Memory B cell (primary cell): ENCODE data around the gene TPST2.

Experiments
- ATAC-seq: fragments of 150-1000 bp; cut with Tn5 transposase; 2 replicates; pipeline ENCODE4 v1.10.0; 2021; ENCODE audit warnings: low read depth, mild to moderate bottlenecking, moderate library complexity
- DNase-seq, 2 donors: peaks; one replicate each; pipeline ENCODE4 v3.0.0; 2022; ENCODE audit warnings: low spot score in 2 of 2
- H3K27ac Mint-ChIP-seq: one replicate; pipeline ENCODE4 v1.8.0; 2022; ENCODE audit warnings: mild to moderate bottlenecking, moderate library complexity, mixed read lengths
- H3K27me3 Mint-ChIP-seq: one replicate; pipeline ENCODE4 v1.8.0; 2022; ENCODE audit warnings: mixed read lengths
- H3K36me3 Mint-ChIP-seq: one replicate; pipeline ENCODE4 v1.8.0; 2022; ENCODE audit warnings: mild to moderate bottlenecking, mixed read lengths
- H3K4me1 Mint-ChIP-seq: one replicate; pipeline ENCODE4 v1.8.0; 2022; ENCODE audit warnings: mixed read lengths
- H3K4me3 Mint-ChIP-seq: one replicate; pipeline ENCODE4 v1.8.0; 2022; ENCODE audit warnings: mild to moderate bottlenecking, moderate library complexity, mixed read lengths
- H3K9me3 Mint-ChIP-seq: one replicate; pipeline ENCODE4 v1.8.0; 2022; ENCODE audit warnings: mixed read lengths

The TPST2 gene

GRCh38 chr22:26486394-26486793, 103.5 kb downstream of the TPST2 start:
- ATAC-seq (no peak), DNase-seq (no peak)
- H3K4me3 Mint-ChIP-seq = no peak overlapping the region
- no peaks in the 10 kb centered on the region for H3K27me3 Mint-ChIP-seq
- H3K36me3 Mint-ChIP-seq = peaks cover 16% of the 10 kb centered on the region
- H3K27ac Mint-ChIP-seq = peak overlapping the region; percentile 78
- no peaks in the 10 kb centered on the region for H3K9me3 Mint-ChIP-seq
- H3K4me1 Mint-ChIP-seq = peaks cover 37% of the 10 kb centered on the region

GRCh38 chr22:26485806-26486390, 104.0 kb downstream of the TPST2 start:
- H3K36me3 Mint-ChIP-seq = peaks cover 19% of the 10 kb centered on the region
- ATAC-seq (no peak), DNase-seq (no peak)
- H3K27ac Mint-ChIP-seq = peak overlapping the region; percentile 78
- no peaks in the 10 kb centered on the region for H3K9me3 Mint-ChIP-seq
- peaks cover 42% of the 10 kb centered on the region for H3K4me1 Mint-ChIP-seq
- no peak overlapping the region for H3K4me3 Mint-ChIP-seq
- no peaks in the 10 kb centered on the region for H3K27me3 Mint-ChIP-seq

- no peaks in the 10 kb centered on the region for H3K9me3 Mint-ChIP-seq
- ATAC-seq (no peak), DNase-seq (no peak)
- H3K27ac Mint-ChIP-seq = peak overlapping the region; percentile 78
- no peaks in the 10 kb centered on the region for H3K27me3 Mint-ChIP-seq
- peaks cover 48% of the 10 kb centered on the region for H3K4me1 Mint-ChIP-seq
- H3K4me3 Mint-ChIP-seq = peak overlapping the region; percentile 32
- peaks cover 19% of the 10 kb centered on the region for H3K36me3 Mint-ChIP-seq
Observed at GRCh38 chr22:26485013-26485412, 104.9 kb downstream of the TPST2 start.

GRCh38 chr22:26484360-26484706, 105.6 kb downstream of the TPST2 start:
- H3K4me1 Mint-ChIP-seq = peaks cover 54% of the 10 kb centered on the region
- H3K27me3 Mint-ChIP-seq = no peaks in the 10 kb centered on the region
- H3K27ac Mint-ChIP-seq = peak overlapping the region; percentile 99
- DNase-seq = peak in 1 of 2 donors; percentile 9
- peak overlapping the region; percentile 91 for H3K4me3 Mint-ChIP-seq
- ATAC-seq = peak; percentile 42
- peaks cover 17% of the 10 kb centered on the region for H3K36me3 Mint-ChIP-seq
- no peaks in the 10 kb centered on the region for H3K9me3 Mint-ChIP-seq

- peak within 1 kb of the TSS; percentile 99 for H3K27ac Mint-ChIP-seq
- no peaks in the 10 kb centered on the region for H3K9me3 Mint-ChIP-seq
- H3K4me1 Mint-ChIP-seq = peaks cover 55% of the 10 kb centered on the region
- H3K4me3 Mint-ChIP-seq = peak within 1 kb of the TSS; percentile 91
- ATAC-seq = peak; percentile 81
- peaks cover 11% of the 10 kb centered on the region for H3K36me3 Mint-ChIP-seq
- no peaks in the 10 kb centered on the region for H3K27me3 Mint-ChIP-seq
- DNase-seq = peak; percentile 92 to 98
Observed at GRCh38 chr22:26483439-26484359, 106.2 kb downstream of the TPST2 start, which contains the start of the genes HPS4 and SRRD. HPS4 (minus strand) TSS chr22:26483783; CDS start chr22:26481762, 2,021 bp downstream. SRRD (plus strand) TSS chr22:26483877; CDS start chr22:26483891, 14 bp downstream.

- no peak for DNase-seq
- no peaks in the 10 kb centered on the region for H3K27me3 Mint-ChIP-seq
- peaks cover 7% of the 10 kb centered on the region for H3K36me3 Mint-ChIP-seq
- H3K4me1 Mint-ChIP-seq = peaks cover 56% of the 10 kb centered on the region
- H3K4me3 Mint-ChIP-seq = peak overlapping the region; percentile 91
- ATAC-seq = no peak
- peak overlapping the region; percentile 99 for H3K27ac Mint-ChIP-seq
- H3K9me3 Mint-ChIP-seq = no peaks in the 10 kb centered on the region
Observed at GRCh38 chr22:26483043-26483438, 106.9 kb downstream of the TPST2 start.

- Mint-ChIP-seq H3K27ac (peak overlapping the region; percentile 99), H3K9me3 (no peaks in the 10 kb centered on the region), H3K36me3 (peaks cover 13% of the 10 kb centered on the region), H3K27me3 (no peaks in the 10 kb centered on the region), H3K4me3 (peak overlapping the region; percentile 91), H3K4me1 (peaks cover 64% of the 10 kb centered on the region)
- DNase-seq = no peak
- no peak for ATAC-seq
Observed at GRCh38 chr22:26482161-26482560, 107.8 kb downstream of the TPST2 start.

- Mint-ChIP-seq H3K27ac (peak overlapping the region; percentile 99), H3K27me3 (no peaks in the 10 kb centered on the region), H3K9me3 (no peaks in the 10 kb centered on the region), H3K36me3 (peaks cover 16% of the 10 kb centered on the region), H3K4me3 (peak overlapping the region; percentile 91), H3K4me1 (peaks cover 64% of the 10 kb centered on the region)
- no peak for DNase-seq
- no peak for ATAC-seq
Observed at GRCh38 chr22:26481694-26482093, 108.2 kb downstream of the TPST2 start.

- H3K4me1 Mint-ChIP-seq = peaks cover 62% of the 10 kb centered on the region
- peaks cover 19% of the 10 kb centered on the region for H3K36me3 Mint-ChIP-seq
- peak overlapping the region; percentile 65 for H3K4me3 Mint-ChIP-seq
- DNase-seq = no peak
- no peaks in the 10 kb centered on the region for H3K27me3 Mint-ChIP-seq
- H3K9me3 Mint-ChIP-seq = no peaks in the 10 kb centered on the region
- peak overlapping the region; percentile 99 for H3K27ac Mint-ChIP-seq
- no peak for ATAC-seq
Observed at GRCh38 chr22:26481112-26481693, 108.7 kb downstream of the TPST2 start.

GRCh38 chr22:26480611-26480932, 109.4 kb downstream of the TPST2 start:
- Mint-ChIP-seq H3K4me3 (peak overlapping the region; percentile 65), H3K27me3 (no peaks in the 10 kb centered on the region), H3K9me3 (no peaks in the 10 kb centered on the region), H3K36me3 (peaks cover 19% of the 10 kb centered on the region), H3K4me1 (peaks cover 59% of the 10 kb centered on the region), H3K27ac (peak overlapping the region; percentile 99)
- DNase-seq = no peak
- no peak for ATAC-seq

- peaks cover 20% of the 10 kb centered on the region for H3K36me3 Mint-ChIP-seq
Observed at GRCh38 chr22:26479792-26480610, 109.9 kb downstream of the TPST2 start.

GRCh38 chr22:26479043-26479791, 110.7 kb downstream of the TPST2 start:
- Mint-ChIP-seq H3K36me3 (peaks cover 22% of the 10 kb centered on the region), H3K27me3 (no peaks in the 10 kb centered on the region), H3K4me3 (peak overlapping the region; percentile 76), H3K27ac (peak overlapping the region; percentile 99), H3K4me1 (peaks cover 48% of the 10 kb centered on the region), H3K9me3 (no peaks in the 10 kb centered on the region)
- DNase-seq = no peak
- no peak for ATAC-seq

More at GRCh38 chr22:26479792-26480610, 109.9 kb downstream of the TPST2 start:
- Mint-ChIP-seq H3K4me1 (peaks cover 53% of the 10 kb centered on the region), H3K27me3 (no peaks in the 10 kb centered on the region), H3K27ac (peak overlapping the region; percentile 99), H3K9me3 (no peaks in the 10 kb centered on the region), H3K4me3 (peak overlapping the region; percentile 76)
- DNase-seq (no peak), ATAC-seq (peak; percentile 7)

- H3K36me3 Mint-ChIP-seq = peaks cover 30% of the 10 kb centered on the region
- H3K4me3 Mint-ChIP-seq = no peak overlapping the region
- H3K27me3 Mint-ChIP-seq = no peaks in the 10 kb centered on the region
- H3K4me1 Mint-ChIP-seq = peaks cover 38% of the 10 kb centered on the region
- H3K9me3 Mint-ChIP-seq = no peaks in the 10 kb centered on the region
- peak overlapping the region; percentile 46 for H3K27ac Mint-ChIP-seq
- no peak for DNase-seq
- no peak for ATAC-seq
Observed at GRCh38 chr22:26477341-26477731, 112.6 kb downstream of the TPST2 start.
